SK-N-SH treated with all-trans-retinoic acid at 6 μM for 48 hours (cell line): ENCODE data around the gene FCHSD2.

Experiments
- ATAC-seq: fragments of 200-7000 bp; cut with Tn5 transposase; 3 replicates; pipeline ENCODE4 v1.9.1; 2020; ENCODE audit warnings: mild to moderate bottlenecking, moderate library complexity
- ARNTL ChIP-seq: fragments of 450-650 bp; formaldehyde crosslinking; IDR thresholded peaks from 2 replicates; pipeline ENCODE4 v1.5.0; 2020; ENCODE audit warnings: low read depth, mild to moderate bottlenecking, moderate library complexity, borderline replicate concordance
- CSDC2 ChIP-seq: fragments of 250-450 bp; sonication (Bioruptor Pico); IDR thresholded peaks from 2 replicates; pipeline ENCODE4 v1.5.0; 2020; ENCODE audit warnings: mild to moderate bottlenecking, moderate library complexity
- CSRNP3 ChIP-seq: fragments of 250-450 bp; sonication (Bioruptor Pico); IDR thresholded peaks from 2 replicates; pipeline ENCODE4 v1.5.1; 2021; ENCODE audit warnings: mild to moderate bottlenecking, moderate library complexity
- ESRRG ChIP-seq: fragments of 250-450 bp; sonication (Bioruptor Pico); IDR thresholded peaks from 2 replicates; pipeline ENCODE4 v1.6.1; 2021; ENCODE audit warnings: mild to moderate bottlenecking
- GLIS3 ChIP-seq: fragments of 250-450 bp; sonication (Bioruptor Pico); IDR thresholded peaks from 2 replicates; pipeline ENCODE4 v1.5.0; 2020; ENCODE audit warnings: mild to moderate bottlenecking, moderate library complexity
- OSR1 ChIP-seq: fragments of 250-450 bp; sonication (Bioruptor Pico); IDR thresholded peaks from 2 replicates; pipeline ENCODE4 v1.8.0; 2022; ENCODE audit warnings: moderate library complexity, mild to moderate bottlenecking, inconsistent platforms
- ZC3H10 ChIP-seq: fragments of 250-450 bp; sonication (Bioruptor Pico); IDR thresholded peaks from 2 replicates; pipeline ENCODE4 v1.5.1; 2021; ENCODE audit warnings: mild to moderate bottlenecking, moderate library complexity
- ZFP30 ChIP-seq: fragments of 450-650 bp; formaldehyde crosslinking; IDR thresholded peaks from 2 replicates; pipeline ENCODE4 v1.5.0; 2022; ENCODE audit warnings: mild to moderate bottlenecking, moderate library complexity
- ZNF565 ChIP-seq: fragments of 450-650 bp; formaldehyde crosslinking; conservative IDR thresholded peaks from 2 replicates; pipeline ENCODE4 v1.5.0; 2020; ENCODE audit warnings: low read depth, mild to moderate bottlenecking, moderate library complexity
- ZNF70 ChIP-seq: fragments of 450-650 bp; formaldehyde crosslinking; IDR thresholded peaks from 2 replicates; pipeline ENCODE4 v1.5.0; 2020; ENCODE audit warnings: mild to moderate bottlenecking, moderate library complexity
- ZNF8 ChIP-seq: fragments of 450-650 bp; formaldehyde crosslinking; IDR thresholded peaks from 2 replicates; pipeline ENCODE4 v1.5.0; 2020; ENCODE audit warnings: mild to moderate bottlenecking, moderate library complexity
- TF ChIP-seq, protein P1 (sequence below): fragments of 250-450 bp; sonication (Bioruptor Pico); IDR thresholded peaks from 2 replicates; pipeline ENCODE4 v1.5.0; 2020; ENCODE audit warnings: mild to moderate bottlenecking, moderate library complexity
- TF ChIP-seq, protein P2 (sequence below): fragments of 250-450 bp; sonication (Bioruptor Pico); IDR thresholded peaks from 2 replicates; pipeline ENCODE4 v1.8.0; 2021; ENCODE audit warnings: low read depth, mild to moderate bottlenecking, moderate library complexity, borderline replicate concordance

Gene FCHSD2

DNA sequence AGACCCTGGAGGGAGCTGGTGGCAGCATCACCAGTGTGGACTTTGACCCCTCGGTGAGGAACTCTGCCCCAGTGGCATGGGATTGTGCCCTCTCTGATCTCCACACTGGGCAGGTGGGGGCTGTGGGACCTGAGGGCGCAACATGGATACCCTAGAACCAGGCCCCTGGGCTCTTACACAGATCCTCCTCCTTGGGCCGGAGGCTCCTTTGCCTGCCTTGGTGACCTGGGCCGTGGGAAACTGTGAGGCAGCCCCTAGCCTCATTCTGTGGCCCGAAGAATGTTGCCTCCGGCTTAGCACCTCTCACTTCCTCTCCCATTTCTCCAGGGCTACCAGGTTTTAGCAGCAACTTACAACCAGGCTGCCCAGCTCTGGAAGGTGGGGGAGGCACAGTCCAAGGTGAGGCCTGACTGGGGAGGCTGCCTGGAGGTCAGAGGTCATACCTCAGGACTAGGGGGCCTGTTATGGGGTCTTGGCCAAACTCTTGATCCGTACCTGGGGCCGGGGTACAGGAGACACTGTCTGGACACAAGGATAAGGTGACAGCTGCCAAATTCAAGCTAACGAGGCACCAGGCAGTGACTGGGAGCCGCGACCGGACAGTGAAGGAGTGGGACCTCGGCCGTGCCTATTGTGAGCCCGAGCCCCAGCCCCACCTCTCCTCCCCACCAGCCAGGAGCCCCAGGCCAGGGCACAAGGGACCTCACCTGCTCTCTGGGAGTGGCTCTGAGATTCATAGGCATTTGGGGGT is 315.8 kb downstream of the FCHSD2 start (continued):
- no peak for TF ChIP-seq ARNTL
- TF ChIP-seq ZNF70 (CRISPR knock-in tag): no peak
- TF ChIP-seq, protein P1, sequence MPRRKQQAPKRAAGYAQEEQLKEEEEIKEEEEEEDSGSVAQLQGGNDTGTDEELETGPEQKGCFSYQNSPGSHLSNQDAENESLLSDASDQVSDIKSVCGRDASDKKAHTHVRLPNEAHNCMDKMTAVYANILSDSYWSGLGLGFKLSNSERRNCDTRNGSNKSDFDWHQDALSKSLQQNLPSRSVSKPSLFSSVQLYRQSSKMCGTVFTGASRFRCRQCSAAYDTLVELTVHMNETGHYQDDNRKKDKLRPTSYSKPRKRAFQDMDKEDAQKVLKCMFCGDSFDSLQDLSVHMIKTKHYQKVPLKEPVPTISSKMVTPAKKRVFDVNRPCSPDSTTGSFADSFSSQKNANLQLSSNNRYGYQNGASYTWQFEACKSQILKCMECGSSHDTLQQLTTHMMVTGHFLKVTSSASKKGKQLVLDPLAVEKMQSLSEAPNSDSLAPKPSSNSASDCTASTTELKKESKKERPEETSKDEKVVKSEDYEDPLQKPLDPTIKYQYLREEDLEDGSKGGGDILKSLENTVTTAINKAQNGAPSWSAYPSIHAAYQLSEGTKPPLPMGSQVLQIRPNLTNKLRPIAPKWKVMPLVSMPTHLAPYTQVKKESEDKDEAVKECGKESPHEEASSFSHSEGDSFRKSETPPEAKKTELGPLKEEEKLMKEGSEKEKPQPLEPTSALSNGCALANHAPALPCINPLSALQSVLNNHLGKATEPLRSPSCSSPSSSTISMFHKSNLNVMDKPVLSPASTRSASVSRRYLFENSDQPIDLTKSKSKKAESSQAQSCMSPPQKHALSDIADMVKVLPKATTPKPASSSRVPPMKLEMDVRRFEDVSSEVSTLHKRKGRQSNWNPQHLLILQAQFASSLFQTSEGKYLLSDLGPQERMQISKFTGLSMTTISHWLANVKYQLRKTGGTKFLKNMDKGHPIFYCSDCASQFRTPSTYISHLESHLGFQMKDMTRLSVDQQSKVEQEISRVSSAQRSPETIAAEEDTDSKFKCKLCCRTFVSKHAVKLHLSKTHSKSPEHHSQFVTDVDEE: no peak
- TF ChIP-seq ZC3H10 (CRISPR knock-in tag): no peak

GRCh38 chr11:72825661-72826060 is 316.5 kb downstream of the FCHSD2 start:
- no peak for ATAC-seq

DNA sequence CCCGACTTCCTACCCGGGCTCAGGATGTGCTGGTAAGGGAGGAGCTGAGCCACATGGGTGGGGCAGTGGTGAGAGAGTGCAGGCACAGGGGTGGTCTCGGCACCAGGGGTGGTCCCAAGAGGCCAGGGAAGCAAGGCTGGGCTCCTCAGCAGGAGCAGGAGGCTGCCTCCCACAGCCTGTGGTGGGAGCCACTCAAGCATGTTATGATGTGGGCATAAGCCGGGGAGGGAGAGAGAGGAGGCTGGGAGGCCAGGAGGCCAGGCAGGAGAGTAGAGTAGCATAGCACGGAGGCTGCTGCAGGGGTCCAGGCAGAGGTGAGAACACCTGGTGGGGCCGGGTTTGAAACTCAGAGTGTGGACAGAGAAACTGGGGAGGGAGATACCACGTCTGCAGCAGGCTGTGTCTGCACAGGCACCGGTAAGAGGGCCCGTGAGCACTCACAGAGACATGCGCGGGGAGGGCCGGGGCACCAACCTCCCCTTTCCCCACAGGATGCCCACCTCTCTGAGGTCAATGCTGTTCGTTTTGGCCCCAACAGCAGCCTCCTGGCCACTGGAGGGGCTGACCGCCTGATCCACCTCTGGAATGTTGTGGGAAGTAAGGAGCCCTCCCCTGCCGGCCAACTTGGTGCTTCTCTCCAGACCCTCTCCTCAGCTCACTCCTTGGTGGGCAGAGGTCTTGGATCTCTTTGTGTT is 317.2 kb downstream of the FCHSD2 start:
- TF ChIP-seq, protein P1: no peak
- TF ChIP-seq, protein P2, sequence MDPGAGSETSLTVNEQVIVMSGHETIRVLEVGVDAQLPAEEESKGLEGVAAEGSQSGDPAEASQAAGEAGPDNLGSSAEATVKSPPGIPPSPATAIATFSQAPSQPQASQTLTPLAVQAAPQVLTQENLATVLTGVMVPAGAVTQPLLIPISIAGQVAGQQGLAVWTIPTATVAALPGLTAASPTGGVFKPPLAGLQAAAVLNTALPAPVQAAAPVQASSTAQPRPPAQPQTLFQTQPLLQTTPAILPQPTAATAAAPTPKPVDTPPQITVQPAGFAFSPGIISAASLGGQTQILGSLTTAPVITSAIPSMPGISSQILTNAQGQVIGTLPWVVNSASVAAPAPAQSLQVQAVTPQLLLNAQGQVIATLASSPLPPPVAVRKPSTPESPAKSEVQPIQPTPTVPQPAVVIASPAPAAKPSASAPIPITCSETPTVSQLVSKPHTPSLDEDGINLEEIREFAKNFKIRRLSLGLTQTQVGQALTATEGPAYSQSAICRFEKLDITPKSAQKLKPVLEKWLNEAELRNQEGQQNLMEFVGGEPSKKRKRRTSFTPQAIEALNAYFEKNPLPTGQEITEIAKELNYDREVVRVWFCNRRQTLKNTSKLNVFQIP (CRISPR knock-in tag): no peak
- TF ChIP-seq CSRNP3 (CRISPR knock-in tag): no peak
- no peak for TF ChIP-seq GLIS3
- TF ChIP-seq ZC3H10 (CRISPR knock-in tag): no peak
- TF ChIP-seq OSR1 (CRISPR knock-in tag): no peak
- TF ChIP-seq ZNF565: no peak
- TF ChIP-seq ESRRG (CRISPR knock-in tag): no peak
- no peak for TF ChIP-seq ZNF70 (CRISPR knock-in tag)
- ATAC-seq: no peak

More at GRCh38 chr11:72825661-72826060, 316.5 kb downstream of the FCHSD2 start:
- TF ChIP-seq OSR1 (CRISPR knock-in tag) (no peak), CSRNP3 (CRISPR knock-in tag) (no peak), ZFP30 (CRISPR knock-in tag) (no peak), CSDC2 (CRISPR knock-in tag) (no peak), ZNF8 (CRISPR knock-in tag) (no peak), ZNF565 (no peak)
- TF ChIP-seq, protein P2 (CRISPR knock-in tag): no peak
